SK-N-SH (cell line): ENCODE results near the gene ANK3. TPM values are rescaled to one million over a fixed set of nuclear protein-coding genes. Genes with fewer than 3 reads are reported as not detected.

Experiments used
- CTCF ChIA-PET: fragments of 300-600, 350-600 bp; formaldehyde crosslinking; extraction: SDS; loops from one replicate; lab custom pipeline; 2021; lab: Yijun Ruan, JAX
- POLR2A ChIA-PET: fragments of 350-600 bp; sonication (Branson Sonifier 250); formaldehyde crosslinking; extraction: SDS; loops from one replicate; lab custom pipeline; 2020; ENCODE audit warnings: antibody characterized with exemption, inconsistent platforms; lab: Yijun Ruan, JAX
- DNase-seq: peaks from one replicate; pipeline ENCODE4 v3.0.0; 2012
- H2AFZ ChIP-seq: fragments of 200-600 bp; sonication (generic); 2 replicates; pipeline ENCODE4 v1.8.1; 2016; ENCODE audit warnings: antibody characterized with exemption, mild to moderate bottlenecking, low read depth
- H3F3A ChIP-seq: fragments of 200-600 bp; sonication (generic); replicated peaks from 2 replicates; pipeline ENCODE3; 2016; ENCODE audit warnings: antibody characterized with exemption, mild to moderate bottlenecking; ENCODE audit not compliant: insufficient read depth
- H3K27ac ChIP-seq, 2 experiments: fragments of 200-500 bp in 1 of 2; fragments of 200-600 bp in 1 of 2; sonication (Bioruptor generic) in 1 of 2; sonication (generic), shearing (Covaris generic) in 1 of 2; 2 replicates each; pipeline versions ENCODE4 v1.5.1 to v1.6.1; 2014 to 2016; ENCODE audit warnings: low read depth in 2 of 2, inconsistent platforms in 1 of 2, low read length in 1 of 2, mild to moderate bottlenecking in 1 of 2, mixed read lengths in 1 of 2
- H3K27me3 ChIP-seq: fragments of 200-600 bp; sonication (generic), shearing (Covaris generic); 2 replicates; pipeline ENCODE4 v1.6.1; 2016; ENCODE audit warnings: mixed run types; ENCODE audit not compliant: insufficient read depth
- H3K36me3 ChIP-seq, 2 experiments: fragments of 200-500 bp in 1 of 2; fragments of 200-600 bp in 1 of 2; sonication (Bioruptor generic) in 1 of 2; sonication (generic) in 1 of 2; replicated peaks in 1 of 2; 2 replicates each; pipeline versions ENCODE3 to v1.5.1; 2014 to 2016; ENCODE audit warnings: low read length in 1 of 2, mild to moderate bottlenecking in 1 of 2; ENCODE audit not compliant: insufficient read depth in 2 of 2, control insufficient read depth in 1 of 2
- H3K4me1 ChIP-seq, 2 experiments: fragments of 200-500 bp in 1 of 2; fragments of 200-600 bp in 1 of 2; sonication (Bioruptor generic) in 1 of 2; sonication (generic), shearing (Covaris generic) in 1 of 2; 2 replicates each; pipeline versions ENCODE4 v1.5.1 to v1.6.1; 2014 to 2016; ENCODE audit warnings: low read depth in 1 of 2, low read length in 1 of 2, mixed run types in 1 of 2; ENCODE audit not compliant: insufficient read depth in 2 of 2, control insufficient read depth in 1 of 2
- H3K4me2 ChIP-seq: fragments of 200-600 bp; sonication (generic), shearing (Covaris generic); 2 replicates; pipeline ENCODE4 v1.6.1; 2017; ENCODE audit warnings: mixed run types
- H3K4me3 ChIP-seq, 2 experiments: fragments of 200-500 bp in 1 of 2; fragments of 200-600 bp in 1 of 2; sonication (Bioruptor generic) in 1 of 2; sonication (generic), shearing (Covaris generic) in 1 of 2; 2 replicates each; pipeline versions ENCODE4 v1.5.1 to v1.8.1; 2014 to 2016; ENCODE audit warnings: low read depth in 2 of 2, inconsistent platforms in 1 of 2, low read length in 1 of 2, mild to moderate bottlenecking in 1 of 2, mixed read lengths in 1 of 2, moderate library complexity in 1 of 2
- H3K79me2 ChIP-seq: fragments of 200-600 bp; sonication (generic); 2 replicates; pipeline ENCODE4 v1.8.1; 2017; ENCODE audit warnings: mild to moderate bottlenecking; ENCODE audit not compliant: insufficient read depth
- H3K9ac ChIP-seq: fragments of 200-600 bp; sonication (generic); 2 replicates; pipeline ENCODE4 v1.6.1; 2017; ENCODE audit warnings: mixed run types
- H3K9me2 ChIP-seq: fragments of 200-600 bp; sonication (generic); 2 replicates; pipeline ENCODE4 v1.6.1; 2017; ENCODE audit warnings: mixed run types
- H3K9me3 ChIP-seq: fragments of 200-600 bp; sonication (generic); 2 replicates; pipeline ENCODE4 v1.6.1; 2017; ENCODE audit warnings: mixed run types, mild to moderate bottlenecking, moderate library complexity
- H4K20me1 ChIP-seq: fragments of 200-600 bp; sonication (generic); 2 replicates; pipeline ENCODE4 v1.6.1; 2017; ENCODE audit warnings: mild to moderate bottlenecking, mixed run types; ENCODE audit not compliant: insufficient read depth
- CHD2 ChIP-seq: fragments of 150-350 bp; IDR thresholded peaks from 2 replicates; pipeline ENCODE4 v1.6.1; 2018; ENCODE audit warnings: low read length; ENCODE audit not compliant: partially characterized antibody
- ELF1 ChIP-seq: IDR thresholded peaks from 2 replicates; pipeline ENCODE4 v1.4.0; 2012
- EP300 ChIP-seq, 2 experiments: IDR thresholded peaks; 2 replicates each; pipeline versions ENCODE4 v1.4.0 to v1.6.1; 2012; ENCODE audit warnings: borderline replicate concordance in 1 of 2, low read depth in 1 of 2, low read length in 1 of 2
- EZH2phosphoT487 ChIP-seq: fragments of 200-600 bp; sonication (generic); IDR thresholded peaks from 2 replicates; pipeline ENCODE4 v1.6.1; 2017; ENCODE audit warnings: low read depth, mixed run types, mild to moderate bottlenecking, antibody characterized with exemption, moderate library complexity, borderline replicate concordance
- FOXJ3 ChIP-seq: sonication (generic); formaldehyde crosslinking; IDR thresholded peaks from 2 replicates; pipeline ENCODE4 v1.5.1; 2020; ENCODE audit warnings: mild to moderate bottlenecking, missing genetic modification reagents
- GATA2 ChIP-seq: sonication (generic); formaldehyde crosslinking; IDR thresholded peaks from 2 replicates; pipeline ENCODE4 v1.5.0; 2020; ENCODE audit warnings: mild to moderate bottlenecking, missing genetic modification reagents
- JUND ChIP-seq: IDR thresholded peaks from 2 replicates; pipeline ENCODE4 v1.4.0; 2012
- NFIC ChIP-seq: IDR thresholded peaks from 2 replicates; pipeline ENCODE4 v1.4.0; 2012; ENCODE audit warnings: borderline replicate concordance
- NRF1 ChIP-seq: IDR thresholded peaks from 2 replicates; pipeline ENCODE4 v1.6.1; 2012; ENCODE audit warnings: low read depth, mild to moderate bottlenecking, low read length
- POLR2AphosphoS5 ChIP-seq: IDR thresholded peaks from 2 replicates; pipeline ENCODE4 v1.6.1; 2012; ENCODE audit warnings: low read depth, low read length
- RCOR1 ChIP-seq: fragments of 150-350 bp; IDR thresholded peaks from 2 replicates; pipeline ENCODE4 v1.6.1; 2017; ENCODE audit warnings: antibody characterized with exemption, low read length
- RXRA ChIP-seq: IDR thresholded peaks from 2 replicates; pipeline ENCODE4 v1.4.0; 2012; ENCODE audit warnings: low read depth, mild to moderate bottlenecking, borderline replicate concordance
- SIN3A ChIP-seq: IDR thresholded peaks from 2 replicates; pipeline ENCODE4 v1.6.1; 2012; ENCODE audit warnings: low read depth, mild to moderate bottlenecking, low read length, moderate library complexity, borderline replicate concordance
- SMC3 ChIP-seq: IDR thresholded peaks from 2 replicates; pipeline ENCODE4 v1.6.1; 2012; ENCODE audit warnings: low read depth, low read length, improper control_type of control experiment
- TAF1 ChIP-seq: IDR thresholded peaks from 2 replicates; pipeline ENCODE4 v1.6.1; 2012; ENCODE audit warnings: low read depth, mild to moderate bottlenecking, low read length, moderate library complexity, borderline replicate concordance
- TCF12 ChIP-seq: IDR thresholded peaks from 2 replicates; pipeline ENCODE4 v1.4.0; 2012
- TEAD4 ChIP-seq: IDR thresholded peaks from 2 replicates; pipeline ENCODE4 v1.4.0; 2012; ENCODE audit warnings: mild to moderate bottlenecking, borderline replicate concordance; ENCODE audit not compliant: insufficient read depth
- YY1 ChIP-seq: IDR thresholded peaks from 2 replicates; pipeline ENCODE4 v1.4.0; 2012; ENCODE audit warnings: low read depth, mild to moderate bottlenecking
- WGBS: methylation state at CpG from one replicate; pipeline ENCODE4 v1.1.6; 2017; ENCODE audit warnings: low lambda C conversion rate; 5-methylcytosine and 5-hydroxymethylcytosine counted together
- polyA plus RNA-seq, 3 experiments: library from polyadenylated mRNA; depleted of rRNA; stranded (reverse); fragments of >200 nt; gene quantifications; 2 replicates each; pipeline ENCODE4 v1.2.3, GENCODE V29; 2012
- TF ChIP-seq, protein P1 (sequence below): IDR thresholded peaks from 2 replicates; pipeline ENCODE4; 2012
- TF ChIP-seq, protein P2 (sequence below): fragments of 150-350 bp; IDR thresholded peaks from 2 replicates; pipeline ENCODE4 v1.6.1; 2016; ENCODE audit warnings: mild to moderate bottlenecking, low read depth, low read length

The ANK3 gene
- polyA plus RNA-seq, 1 of the 3 experiments (the other 2 are of a cell fraction) = 10.0 TPM

DNA sequence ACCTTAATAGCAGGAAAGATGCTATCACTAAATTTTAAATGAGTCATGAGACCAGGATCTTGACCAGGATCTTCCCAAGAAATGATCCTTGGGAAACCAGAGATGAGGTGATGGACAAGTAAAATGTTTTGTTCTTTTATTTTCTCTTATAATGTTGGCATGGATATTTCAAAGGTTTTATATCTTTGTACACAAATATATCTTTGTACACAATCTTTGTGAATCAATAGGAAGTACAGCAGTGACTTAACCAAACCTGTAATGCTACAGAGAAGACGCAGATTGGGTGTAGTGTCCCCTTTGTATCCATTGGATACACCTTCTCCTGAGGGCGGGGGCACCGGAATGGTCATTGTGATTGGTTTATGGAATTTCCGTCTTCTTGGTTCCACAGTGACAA, 303.3 kb downstream of the ANK3 start (continued):
- TF ChIP-seq FOXJ3 (no peak), JUND (no peak)
- TF ChIP-seq, protein P1, sequence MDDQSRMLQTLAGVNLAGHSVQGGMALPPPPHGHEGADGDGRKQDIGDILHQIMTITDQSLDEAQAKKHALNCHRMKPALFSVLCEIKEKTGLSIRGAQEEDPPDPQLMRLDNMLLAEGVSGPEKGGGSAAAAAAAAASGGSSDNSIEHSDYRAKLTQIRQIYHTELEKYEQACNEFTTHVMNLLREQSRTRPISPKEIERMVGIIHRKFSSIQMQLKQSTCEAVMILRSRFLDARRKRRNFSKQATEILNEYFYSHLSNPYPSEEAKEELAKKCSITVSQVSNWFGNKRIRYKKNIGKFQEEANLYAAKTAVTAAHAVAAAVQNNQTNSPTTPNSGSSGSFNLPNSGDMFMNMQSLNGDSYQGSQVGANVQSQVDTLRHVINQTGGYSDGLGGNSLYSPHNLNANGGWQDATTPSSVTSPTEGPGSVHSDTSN = no peak

DNA sequence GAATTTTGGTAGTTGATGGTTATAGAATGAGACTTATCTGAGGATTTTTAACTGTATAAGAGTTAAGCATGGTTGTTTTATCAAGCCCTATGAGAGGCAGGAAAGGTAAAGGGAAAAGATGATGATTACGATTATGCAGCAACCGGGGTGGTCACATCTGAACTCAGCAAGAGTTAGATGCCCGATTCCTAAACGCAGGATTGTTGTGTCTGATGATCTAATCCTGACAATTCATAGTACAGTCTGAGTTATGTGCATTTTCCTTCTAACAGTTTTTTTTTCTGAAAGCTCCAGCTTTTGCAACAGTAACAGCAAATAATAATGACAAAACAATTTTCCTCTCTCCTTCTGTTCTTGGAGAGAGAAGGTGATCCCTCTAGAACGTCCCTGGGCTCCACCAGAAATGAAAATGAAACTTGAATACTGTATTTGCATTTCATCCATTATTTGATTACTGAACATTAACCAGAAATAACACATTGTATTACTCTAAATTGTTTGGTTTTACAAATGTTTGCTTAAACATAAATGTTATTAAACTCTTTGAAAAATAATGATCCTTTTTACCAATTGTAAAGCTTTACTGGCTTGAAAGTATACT, 306.8 kb downstream of the ANK3 start:
- CTCF ChIA-PET = interaction anchor here (1.0 to 1.4 kb wide), 2 partner anchors 35 to 121 kb away, joined by 3 read pairs; no protein-coding TSS in a partner anchor
- no peaks in the 10 kb centered on the region for H3K79me2 ChIP-seq

More for the DNA sequence above, 306.8 kb downstream of the ANK3 start:
- Histone ChIP-seq H3K4me3 (no peak overlapping the region), H3K36me3 (peaks cover 3 to 13% of the 10 kb centered on the region in 2 experiments), H3K4me2 (no peak overlapping the region), H3F3A (no peaks in the 10 kb centered on the region), H2AFZ (no peak overlapping the region), H3K27me3 (no peaks in the 10 kb centered on the region), H4K20me1 (no peaks in the 10 kb centered on the region), H3K9ac (no peak overlapping the region), H3K27ac (no peak overlapping the region), H3K9me2 (no peaks in the 10 kb centered on the region)
- POLR2A ChIA-PET = no interaction called here
- WGBS = 73% methylated on average over 5 of the region's 5 CpGs
- TF ChIP-seq, protein P1 = no peak
- TF ChIP-seq RCOR1 (no peak), POLR2AphosphoS5 (no peak), NRF1 (no peak), YY1 (no peak), CHD2 (no peak), SMC3 (no peak), ELF1 (no peak), TEAD4 (no peak), TAF1 (no peak), GATA2 (CRISPR knock-in tag) (no peak), SIN3A (no peak), JUND (no peak), FOXJ3 (no peak), RXRA (no peak), EZH2phosphoT487 (no peak), TCF12 (no peak), NFIC (no peak), EP300 (IDR thresholded peaks at IDR 0.05; ENCODE audit: borderline replicate concordance in 1 of 2, low read depth in 1 of 2, low read length in 1 of 2) (no peak)
- TF ChIP-seq, protein P2, sequence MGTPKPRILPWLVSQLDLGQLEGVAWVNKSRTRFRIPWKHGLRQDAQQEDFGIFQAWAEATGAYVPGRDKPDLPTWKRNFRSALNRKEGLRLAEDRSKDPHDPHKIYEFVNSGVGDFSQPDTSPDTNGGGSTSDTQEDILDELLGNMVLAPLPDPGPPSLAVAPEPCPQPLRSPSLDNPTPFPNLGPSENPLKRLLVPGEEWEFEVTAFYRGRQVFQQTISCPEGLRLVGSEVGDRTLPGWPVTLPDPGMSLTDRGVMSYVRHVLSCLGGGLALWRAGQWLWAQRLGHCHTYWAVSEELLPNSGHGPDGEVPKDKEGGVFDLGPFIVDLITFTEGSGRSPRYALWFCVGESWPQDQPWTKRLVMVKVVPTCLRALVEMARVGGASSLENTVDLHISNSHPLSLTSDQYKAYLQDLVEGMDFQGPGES = no peak
- TF ChIP-seq, all 33 proteins: peak for 0
- Histone ChIP-seq H3K9me3 (no peaks in the 10 kb centered on the region), H3K4me1 (no peaks in the 10 kb centered on the region)
- DNase-seq = no peak
